HFF-Myc (cell line): ENCODE results near the gene ALPK3.

Source experiments
- DNase-seq: peaks from one replicate; pipeline ENCODE4 v3.0.0-alpha.2; 2011; ENCODE audit warnings: low read depth; ENCODE audit errors: extremely low read depth
- H3K4me3 ChIP-seq: replicated peaks from 2 replicates; pipeline ENCODE4 v1.5.1; 2011; ENCODE audit warnings: low read depth, mild to moderate bottlenecking, control low read depth, low read length
- CTCF ChIP-seq: IDR thresholded peaks from 2 replicates; pipeline ENCODE4 v1.5.1; 2012; ENCODE audit warnings: mild to moderate bottlenecking, low read depth, low read length, control low read depth; ENCODE audit errors: missing control alignments

The ALPK3 gene

GRCh38 chr15:84859651-84860050 is 42.5 kb downstream of the ALPK3 start:
- TF ChIP-seq CTCF: no peak
- no peak for DNase-seq
- H3K4me3 ChIP-seq: no peak overlapping the region

GRCh38 chr15:84861781-84862180 is 44.6 kb downstream of the ALPK3 start:
- DNase-seq: no peak
- no peak overlapping the region for H3K4me3 ChIP-seq
- no peak for TF ChIP-seq CTCF

GRCh38 chr15:84862214-84862975 is 45.2 kb downstream of the ALPK3 start:
- TF ChIP-seq CTCF: no peak
- no peak overlapping the region for H3K4me3 ChIP-seq
- no peak for DNase-seq

GRCh38 chr15:84863565-84864443 is 46.6 kb downstream of the ALPK3 start:
- no peak for TF ChIP-seq CTCF
- no peak overlapping the region for H3K4me3 ChIP-seq
- no peak for DNase-seq

GRCh38 chr15:84864444-84864795 is 47.3 kb downstream of the ALPK3 start:
- TF ChIP-seq CTCF: no peak
- no peak for DNase-seq
- no peak overlapping the region for H3K4me3 ChIP-seq

GRCh38 chr15:84865074-84865569 is 48.0 kb downstream of the ALPK3 start:
- no peak overlapping the region for H3K4me3 ChIP-seq
- no peak for TF ChIP-seq CTCF
- no peak for DNase-seq
